ENCODE results near the gene PTCD2.

GRCh38 chr5:72352616-72353015 is 32.4 kb downstream of the PTCD2 start:
- TF ChIP-seq POLR2A (IDR thresholded peaks at IDR 0.05) (no peak), CTCF (IDR thresholded peaks at IDR 0.05) (no peak), EP300 (IDR thresholded peaks at IDR 0.05) (no peak)
